Brain pericyte (primary cell): ENCODE results near the gene VLDLR.

ENCODE experiments used
- DNase-seq: peaks from one replicate; pipeline ENCODE4 v3.0.0-alpha.2; 2012; ENCODE audit warnings: low read depth, low spot score

Gene VLDLR

GRCh38 chr9:2621722-2622460 is at the start of gene VLDLR:
TSS of gene VLDLR (plus strand) at chr9:2621787. CDS start at chr9:2622190, 403 bp downstream.
- DNase-seq = no peak

- DNase-seq = no peak
These were observed 47.4 kb upstream of the VLDLR start for GRCh38 chr9:2574203-2574602.

- DNase-seq = no peak
These were observed 45.0 kb upstream of the VLDLR start for GRCh38 chr9:2576631-2577030.

- no peak for DNase-seq
These were observed 38.1 kb upstream of the VLDLR start for GRCh38 chr9:2583308-2584013.

GRCh38 chr9:2591967-2592366 is 29.6 kb upstream of the VLDLR start:
- no peak for DNase-seq

GRCh38 chr9:2593744-2594143 is 27.8 kb upstream of the VLDLR start:
- DNase-seq = no peak

GRCh38 chr9:2595973-2596372 is 25.6 kb upstream of the VLDLR start:
- no peak for DNase-seq

GRCh38 chr9:2597483-2597882 is 24.1 kb upstream of the VLDLR start:
- DNase-seq = no peak

GRCh38 chr9:2599896-2600295 is 21.7 kb upstream of the VLDLR start:
- no peak for DNase-seq

GRCh38 chr9:2600307-2600706 is 21.3 kb upstream of the VLDLR start:
- no peak for DNase-seq

- no peak for DNase-seq
These were observed 19.7 kb upstream of the VLDLR start for GRCh38 chr9:2601785-2602378.

- no peak for DNase-seq
These were observed 18.9 kb upstream of the VLDLR start for GRCh38 chr9:2602704-2603116.

- DNase-seq = no peak
These were observed 18.0 kb upstream of the VLDLR start for GRCh38 chr9:2603621-2604020.

- no peak for DNase-seq
These were observed 16.3 kb upstream of the VLDLR start for GRCh38 chr9:2605246-2605645.

- no peak for DNase-seq
These were observed 13.3 kb upstream of the VLDLR start for GRCh38 chr9:2608276-2608675.

GRCh38 chr9:2610985-2611384 is 10.6 kb upstream of the VLDLR start:
- DNase-seq = no peak

- no peak for DNase-seq
These were observed 9.6 kb upstream of the VLDLR start for GRCh38 chr9:2611961-2612360.

- no peak for DNase-seq
These were observed 7.8 kb upstream of the VLDLR start for GRCh38 chr9:2613730-2614271.

- DNase-seq = no peak
These were observed 6.1 kb upstream of the VLDLR start for GRCh38 chr9:2615497-2615896.

- DNase-seq = no peak
These were observed 4.8 kb upstream of the VLDLR start for GRCh38 chr9:2616692-2617377.

- no peak for DNase-seq
These were observed 3.3 kb upstream of the VLDLR start for GRCh38 chr9:2618289-2618688.
